ENCODE results near the gene ERG. TPM values are rescaled to one million over a fixed set of nuclear protein-coding genes. Genes with fewer than 3 reads are reported as not detected.

The ERG gene
- polyA plus RNA-seq, 1 donor from 2014 or later = not detected

DNA sequence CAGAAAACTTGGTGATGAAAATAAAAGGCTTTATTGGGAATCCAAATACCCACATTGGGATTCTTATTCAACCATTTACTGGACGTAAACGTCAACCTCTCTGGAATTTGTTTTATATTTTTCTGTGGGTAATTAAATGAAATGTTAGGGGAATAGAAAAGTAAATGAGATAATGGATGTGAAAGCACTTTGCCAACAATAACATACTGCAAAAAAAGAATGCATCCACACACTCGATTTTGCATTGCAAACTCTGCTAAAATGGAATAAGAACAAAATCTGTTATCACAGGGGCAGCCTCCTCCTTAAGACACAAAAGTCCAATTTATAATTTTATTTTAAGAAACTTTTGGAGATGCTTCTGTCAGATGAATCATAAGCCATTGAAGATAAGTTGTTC lies 88.4 kb downstream of the ERG start:
- H4K20me1 ChIP-seq (ENCODE audit: insufficient read depth) = no peaks in the 10 kb centered on the region
- H3K27ac ChIP-seq (ENCODE audit: low read length) = no peak overlapping the region
- H3K36me3 ChIP-seq (ENCODE audit: insufficient read depth, low read length) = no peaks in the 10 kb centered on the region
- no peak overlapping the region for H3K4me2 ChIP-seq (ENCODE audit: low read length)
- H3K4me3 ChIP-seq (ENCODE audit: low read length) = no peak overlapping the region
- H3K9me2 ChIP-seq (ENCODE audit: insufficient read depth, low read length) = no peaks in the 10 kb centered on the region
- no peaks in the 10 kb centered on the region for H3K9me3 ChIP-seq (ENCODE audit: low read length)
- no peak overlapping the region for H2AFZ ChIP-seq (ENCODE audit: low read depth, low read length)
- H3K79me2 ChIP-seq (replicated peaks; ENCODE audit: insufficient read depth, low read length) = no peaks in the 10 kb centered on the region
- H3F3A ChIP-seq (ENCODE audit: insufficient read depth, low read length, poor library complexity, severe bottlenecking) = no peaks in the 10 kb centered on the region
- TF ChIP-seq EP300 (conservative IDR thresholded peaks at IDR 0.05; ENCODE audit: poor library complexity, severe bottlenecking) = no peak
- no peak for TF ChIP-seq MXI1 (conservative IDR thresholded peaks at IDR 0.05; ENCODE audit: poor library complexity, severe bottlenecking)
- TF ChIP-seq RAD21 (conservative IDR thresholded peaks at IDR 0.05) = no peak
- no peak for TF ChIP-seq EZH2 (IDR thresholded peaks at IDR 0.05; ENCODE audit: borderline replicate concordance, insufficient read depth, low read length, poor library complexity, severe bottlenecking)
- TF ChIP-seq POLR2AphosphoS5 (IDR thresholded peaks at IDR 0.05) = no peak
- TF ChIP-seq, protein P1, sequence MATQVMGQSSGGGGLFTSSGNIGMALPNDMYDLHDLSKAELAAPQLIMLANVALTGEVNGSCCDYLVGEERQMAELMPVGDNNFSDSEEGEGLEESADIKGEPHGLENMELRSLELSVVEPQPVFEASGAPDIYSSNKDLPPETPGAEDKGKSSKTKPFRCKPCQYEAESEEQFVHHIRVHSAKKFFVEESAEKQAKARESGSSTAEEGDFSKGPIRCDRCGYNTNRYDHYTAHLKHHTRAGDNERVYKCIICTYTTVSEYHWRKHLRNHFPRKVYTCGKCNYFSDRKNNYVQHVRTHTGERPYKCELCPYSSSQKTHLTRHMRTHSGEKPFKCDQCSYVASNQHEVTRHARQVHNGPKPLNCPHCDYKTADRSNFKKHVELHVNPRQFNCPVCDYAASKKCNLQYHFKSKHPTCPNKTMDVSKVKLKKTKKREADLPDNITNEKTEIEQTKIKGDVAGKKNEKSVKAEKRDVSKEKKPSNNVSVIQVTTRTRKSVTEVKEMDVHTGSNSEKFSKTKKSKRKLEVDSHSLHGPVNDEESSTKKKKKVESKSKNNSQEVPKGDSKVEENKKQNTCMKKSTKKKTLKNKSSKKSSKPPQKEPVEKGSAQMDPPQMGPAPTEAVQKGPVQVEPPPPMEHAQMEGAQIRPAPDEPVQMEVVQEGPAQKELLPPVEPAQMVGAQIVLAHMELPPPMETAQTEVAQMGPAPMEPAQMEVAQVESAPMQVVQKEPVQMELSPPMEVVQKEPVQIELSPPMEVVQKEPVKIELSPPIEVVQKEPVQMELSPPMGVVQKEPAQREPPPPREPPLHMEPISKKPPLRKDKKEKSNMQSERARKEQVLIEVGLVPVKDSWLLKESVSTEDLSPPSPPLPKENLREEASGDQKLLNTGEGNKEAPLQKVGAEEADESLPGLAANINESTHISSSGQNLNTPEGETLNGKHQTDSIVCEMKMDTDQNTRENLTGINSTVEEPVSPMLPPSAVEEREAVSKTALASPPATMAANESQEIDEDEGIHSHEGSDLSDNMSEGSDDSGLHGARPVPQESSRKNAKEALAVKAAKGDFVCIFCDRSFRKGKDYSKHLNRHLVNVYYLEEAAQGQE (IDR thresholded peaks at IDR 0.05; ENCODE audit: borderline replicate concordance) = no peak
- H3K27me3 ChIP-seq (ENCODE audit: insufficient read depth, low read depth, low read length) = no peaks in the 10 kb centered on the region
- no peak overlapping the region for H3K9ac ChIP-seq (ENCODE audit: low read length)

DNA sequence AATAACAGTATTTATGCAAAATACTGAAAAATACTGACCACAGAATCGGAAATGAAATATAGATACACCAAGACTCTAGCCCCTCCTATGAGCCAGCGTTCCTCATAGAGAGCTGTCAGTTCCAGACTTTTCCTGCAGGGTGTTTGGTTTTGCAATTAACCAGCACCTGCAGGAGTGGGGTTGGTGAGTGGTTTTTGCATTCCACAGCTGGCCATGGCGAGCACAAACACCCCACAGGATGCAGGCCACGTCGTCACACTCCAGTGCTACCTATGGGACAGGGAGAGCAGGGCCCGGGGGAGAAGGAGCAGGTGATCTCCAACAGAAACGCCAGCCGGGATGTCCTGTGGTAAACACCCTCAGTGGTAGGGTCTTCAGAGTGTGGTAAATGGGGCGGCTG lies 94.1 kb downstream of the ERG start:
- Histone ChIP-seq H3K27ac (ENCODE audit: low read length) (no peak overlapping the region), H3K4me3 (ENCODE audit: low read length) (no peak overlapping the region), H3F3A (ENCODE audit: insufficient read depth, low read length, poor library complexity, severe bottlenecking) (no peaks in the 10 kb centered on the region), H3K9me2 (ENCODE audit: insufficient read depth, low read length) (no peaks in the 10 kb centered on the region), H3K4me2 (ENCODE audit: low read length) (no peak overlapping the region), H3K27me3 (ENCODE audit: insufficient read depth, low read depth, low read length) (no peaks in the 10 kb centered on the region), H3K9me3 (ENCODE audit: low read length) (no peaks in the 10 kb centered on the region), H3K9ac (ENCODE audit: low read length) (no peak overlapping the region), H3K79me2 (replicated peaks; ENCODE audit: insufficient read depth, low read length) (no peaks in the 10 kb centered on the region), H4K20me1 (ENCODE audit: insufficient read depth) (no peaks in the 10 kb centered on the region), H3K36me3 (ENCODE audit: insufficient read depth, low read length) (no peaks in the 10 kb centered on the region), H2AFZ (ENCODE audit: low read depth, low read length) (no peak overlapping the region)
- TF ChIP-seq RAD21 (conservative IDR thresholded peaks at IDR 0.05) = no peak
- TF ChIP-seq EZH2 (IDR thresholded peaks at IDR 0.05; ENCODE audit: borderline replicate concordance, insufficient read depth, low read length, poor library complexity, severe bottlenecking) = no peak
- TF ChIP-seq EP300 (conservative IDR thresholded peaks at IDR 0.05; ENCODE audit: poor library complexity, severe bottlenecking) = no peak
- no peak for TF ChIP-seq TAF1 (IDR thresholded peaks at IDR 0.05; ENCODE audit: low read depth)
- TF ChIP-seq, protein P2, sequence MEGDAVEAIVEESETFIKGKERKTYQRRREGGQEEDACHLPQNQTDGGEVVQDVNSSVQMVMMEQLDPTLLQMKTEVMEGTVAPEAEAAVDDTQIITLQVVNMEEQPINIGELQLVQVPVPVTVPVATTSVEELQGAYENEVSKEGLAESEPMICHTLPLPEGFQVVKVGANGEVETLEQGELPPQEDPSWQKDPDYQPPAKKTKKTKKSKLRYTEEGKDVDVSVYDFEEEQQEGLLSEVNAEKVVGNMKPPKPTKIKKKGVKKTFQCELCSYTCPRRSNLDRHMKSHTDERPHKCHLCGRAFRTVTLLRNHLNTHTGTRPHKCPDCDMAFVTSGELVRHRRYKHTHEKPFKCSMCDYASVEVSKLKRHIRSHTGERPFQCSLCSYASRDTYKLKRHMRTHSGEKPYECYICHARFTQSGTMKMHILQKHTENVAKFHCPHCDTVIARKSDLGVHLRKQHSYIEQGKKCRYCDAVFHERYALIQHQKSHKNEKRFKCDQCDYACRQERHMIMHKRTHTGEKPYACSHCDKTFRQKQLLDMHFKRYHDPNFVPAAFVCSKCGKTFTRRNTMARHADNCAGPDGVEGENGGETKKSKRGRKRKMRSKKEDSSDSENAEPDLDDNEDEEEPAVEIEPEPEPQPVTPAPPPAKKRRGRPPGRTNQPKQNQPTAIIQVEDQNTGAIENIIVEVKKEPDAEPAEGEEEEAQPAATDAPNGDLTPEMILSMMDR (IDR thresholded peaks at IDR 0.05; ENCODE audit: poor library complexity, severe bottlenecking) = no peak
- TF ChIP-seq, protein P1 (IDR thresholded peaks at IDR 0.05; ENCODE audit: borderline replicate concordance) = no peak
- TF ChIP-seq POLR2AphosphoS5 (IDR thresholded peaks at IDR 0.05) = no peak
- TF ChIP-seq MXI1 (conservative IDR thresholded peaks at IDR 0.05; ENCODE audit: poor library complexity, severe bottlenecking) = no peak
- TF ChIP-seq SMC3 (conservative IDR thresholded peaks at IDR 0.05; ENCODE audit: poor library complexity) = no peak
